ENCODE measurements around the gene MEOX2. TPM values are rescaled to one million over a fixed set of nuclear protein-coding genes. Genes with fewer than 3 reads are reported as not detected.

Gene MEOX2
- total and polyA plus RNA-seq, 2 of the 8 experiments (the other 6 are each of a cell fraction or from before 2014, with no cell fraction given): 0.05 to 0.19 TPM

DNA sequence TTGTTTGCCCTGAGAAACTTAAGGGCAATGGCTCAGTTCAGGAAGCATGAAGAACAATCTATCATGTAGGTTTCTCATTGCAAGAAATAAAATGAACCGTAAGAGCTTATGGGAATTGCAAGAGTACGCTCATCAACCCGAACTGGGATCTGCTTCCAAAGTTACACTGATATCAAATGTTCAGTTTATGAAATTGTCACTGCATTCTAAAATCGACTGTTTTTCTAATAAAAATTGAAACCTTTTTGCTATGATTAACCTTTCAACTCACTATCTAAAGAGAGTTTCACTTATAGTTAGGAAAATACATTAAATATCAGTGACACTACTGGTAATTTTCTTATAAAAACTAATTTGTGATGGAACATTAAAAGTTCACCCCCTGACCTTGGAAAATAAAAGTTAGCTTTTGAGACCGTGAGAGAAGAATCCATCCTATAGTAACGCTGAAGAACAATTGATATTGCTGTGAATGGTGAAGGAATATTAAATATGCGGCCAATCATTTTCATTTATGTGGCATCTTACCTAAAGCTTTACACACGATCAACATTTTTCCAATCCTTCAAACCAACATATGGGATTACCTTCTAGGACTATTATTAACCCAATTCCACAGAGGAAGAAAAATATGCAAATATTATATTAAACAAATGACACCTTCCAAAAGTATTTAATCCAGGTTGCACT is 2.2 kb downstream of the MEOX2 start (continued):
- TF ChIP-seq SIX5 (IDR thresholded peaks at IDR 0.05; ENCODE audit: low read depth, low read length) (no peak), JUND (IDR thresholded peaks at IDR 0.05; ENCODE audit: low read length) (no peak), NANOG (IDR thresholded peaks at IDR 0.05; ENCODE audit: insufficient read depth, low read depth, low read length, poor library complexity, severe bottlenecking) (no peak), SP4 (IDR thresholded peaks at IDR 0.05; ENCODE audit: low read length) (no peak), GABPA (IDR thresholded peaks at IDR 0.05; ENCODE audit: borderline replicate concordance, insufficient read depth, low read length) (no peak)

Measured in H1 (cell line).